ENCODE measurements around the gene NFIA.

- TF ChIP-seq CTCF (conservative IDR thresholded peaks at IDR 0.05; ENCODE audit: low read length) = no peak
- TF ChIP-seq EZH2phosphoT487 (IDR thresholded peaks at IDR 0.05; ENCODE audit: borderline replicate concordance) = no peak
These were observed 279.6 kb downstream of the NFIA start for GRCh38 chr1:61361931-61362330.

Data from Loucy (cell line).